GM12872 (cell line): ENCODE measurements around the gene LBX2.

ENCODE experiments used
- CTCF ChIP-seq: IDR thresholded peaks from 3 replicates; pipeline ENCODE4 v1.5.1; 2011; ENCODE audit warnings: low read depth, mild to moderate bottlenecking, low read length, moderate library complexity; ENCODE audit not compliant: insufficient read depth

LBX2 gene

GRCh38 chr2:74495440-74495839, 4.0 kb downstream of the LBX2 start:
- no peak for TF ChIP-seq CTCF

GRCh38 chr2:74493546-74493945, 5.9 kb downstream of the LBX2 start:
- TF ChIP-seq CTCF: no peak

GRCh38 chr2:74491648-74492544, 7.5 kb downstream of the LBX2 start:
- no peak for TF ChIP-seq CTCF

- no peak for TF ChIP-seq CTCF
Observed at GRCh38 chr2:74489906-74490305, 9.5 kb downstream of the LBX2 start.

GRCh38 chr2:74488643-74489481, 10.5 kb downstream of the LBX2 start:
- no peak for TF ChIP-seq CTCF

- TF ChIP-seq CTCF: no peak
Observed at GRCh38 chr2:74486141-74486540, 13.3 kb downstream of the LBX2 start.

GRCh38 chr2:74482801-74483674, 16.4 kb downstream of the LBX2 start, which contains the start of the genes CCDC142 and TTC31:
TSS of gene CCDC142 (minus strand) at chr2:74482998. CDS start at chr2:74482837, 161 bp downstream.
TSS of gene TTC31 (plus strand) at chr2:74483081. CDS start at chr2:74483096, 15 bp downstream.
- TF ChIP-seq CTCF: peak; percentile 92
